GM18909 (cell line): ENCODE results near the gene NUP107.

Experiments used
- ATAC-seq: cut with Tn5 transposase; IDR thresholded peaks from one replicate; pipeline ENCODE4 v1.9.1; 2021; ENCODE audit warnings: mild to moderate bottlenecking; ENCODE audit not compliant: unreplicated experiment, poor library complexity

NUP107 gene

DNA sequence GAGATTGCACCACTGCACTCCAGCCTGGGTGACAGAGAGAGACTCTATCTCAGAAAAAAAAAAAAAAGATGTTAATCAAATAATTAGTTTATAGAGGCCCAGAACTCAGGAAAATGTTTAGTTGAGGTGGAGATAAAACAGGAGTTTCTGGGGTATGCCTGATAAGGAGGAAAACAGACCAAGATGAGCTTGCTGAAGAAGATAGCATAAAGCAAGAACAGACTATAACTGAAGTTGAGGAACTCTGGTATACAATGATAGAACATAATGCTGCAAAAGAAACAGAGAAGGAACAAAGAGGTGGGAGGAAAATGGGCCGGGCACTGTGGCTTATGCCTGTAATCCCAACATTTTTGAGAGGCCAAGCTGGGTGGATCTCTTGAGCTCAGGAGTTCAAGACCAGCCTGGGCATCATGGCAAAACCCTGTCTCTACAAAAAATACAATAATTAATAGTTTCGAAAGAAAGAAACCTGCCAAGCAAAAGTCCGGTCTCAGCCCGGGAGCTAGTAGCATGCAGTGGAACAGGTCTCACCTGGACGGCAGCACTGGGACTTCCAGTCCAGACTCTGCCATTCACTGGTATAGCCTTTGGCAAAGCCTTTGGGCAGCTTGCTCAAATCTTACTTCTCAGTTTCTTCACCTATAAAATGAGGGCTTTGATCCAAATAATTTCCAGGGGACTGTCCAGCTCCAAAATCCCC is 84.6 kb downstream of the NUP107 start:
- ATAC-seq, result no peak

DNA sequence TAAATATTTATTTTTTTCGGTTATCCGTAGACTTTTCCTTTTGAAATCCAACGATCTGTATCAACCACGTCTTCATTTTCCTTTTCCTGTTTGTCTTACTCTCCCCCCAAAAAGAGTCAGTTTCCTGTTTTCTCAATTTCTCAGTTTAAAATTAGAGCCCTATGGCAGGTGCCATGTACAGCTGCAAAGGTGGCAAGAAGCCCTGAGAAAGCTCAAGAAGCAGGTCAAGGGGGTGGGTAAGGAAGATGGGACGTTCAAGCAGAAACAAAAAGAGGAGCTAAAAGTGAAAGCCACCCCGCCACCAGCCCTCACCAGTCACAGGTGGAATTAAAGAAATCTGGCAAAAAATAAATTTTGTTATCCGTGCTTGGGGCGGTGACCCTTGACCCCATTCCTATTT is 85.9 kb downstream of the NUP107 start:
- ATAC-seq, result peak; percentile 74

DNA sequence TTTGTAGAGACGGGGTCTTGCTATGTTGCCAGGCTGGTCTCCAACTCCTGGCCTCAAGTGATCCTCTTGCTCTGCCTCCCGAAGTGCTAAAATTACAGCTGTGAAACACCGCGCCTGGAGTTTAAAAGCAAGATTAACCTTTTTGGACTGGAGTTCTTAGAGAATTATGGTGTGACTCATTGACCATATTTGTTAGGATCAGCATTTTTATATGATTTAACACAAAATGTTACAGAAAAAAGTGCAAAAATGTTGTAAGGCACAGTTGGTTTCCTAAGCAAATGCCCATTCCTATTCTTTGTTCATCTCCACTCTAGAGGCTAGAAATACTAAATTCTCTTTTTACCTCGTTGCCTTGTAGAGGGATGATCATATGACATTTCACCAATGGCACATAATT is 86.8 kb downstream of the NUP107 start:
- ATAC-seq, result no peak

DNA sequence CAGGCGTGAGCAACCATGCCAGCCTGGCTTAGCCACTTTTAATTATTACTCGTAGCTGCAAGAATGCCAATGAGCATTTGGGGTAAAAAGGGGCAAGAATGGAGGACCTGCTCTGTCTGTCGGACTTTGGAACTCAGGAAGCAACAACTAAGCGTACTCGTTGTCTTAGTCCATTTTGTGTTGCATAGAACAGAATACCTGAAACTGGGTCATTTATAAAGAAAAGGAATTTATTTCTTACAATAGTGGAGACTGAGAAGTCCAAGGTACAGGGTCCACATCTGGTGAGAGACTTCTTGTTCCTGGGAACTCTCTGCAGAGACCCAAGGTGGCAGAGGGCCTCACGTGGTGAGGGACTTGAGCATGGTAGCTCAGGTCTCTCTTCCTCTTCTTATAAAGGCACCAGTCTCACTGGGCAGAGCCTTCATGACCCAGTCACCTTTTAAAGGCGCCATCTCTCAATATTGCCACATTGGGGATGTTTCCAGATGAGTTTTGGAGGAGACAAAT is 88.4 kb downstream of the NUP107 start:
- ATAC-seq, result no peak

DNA sequence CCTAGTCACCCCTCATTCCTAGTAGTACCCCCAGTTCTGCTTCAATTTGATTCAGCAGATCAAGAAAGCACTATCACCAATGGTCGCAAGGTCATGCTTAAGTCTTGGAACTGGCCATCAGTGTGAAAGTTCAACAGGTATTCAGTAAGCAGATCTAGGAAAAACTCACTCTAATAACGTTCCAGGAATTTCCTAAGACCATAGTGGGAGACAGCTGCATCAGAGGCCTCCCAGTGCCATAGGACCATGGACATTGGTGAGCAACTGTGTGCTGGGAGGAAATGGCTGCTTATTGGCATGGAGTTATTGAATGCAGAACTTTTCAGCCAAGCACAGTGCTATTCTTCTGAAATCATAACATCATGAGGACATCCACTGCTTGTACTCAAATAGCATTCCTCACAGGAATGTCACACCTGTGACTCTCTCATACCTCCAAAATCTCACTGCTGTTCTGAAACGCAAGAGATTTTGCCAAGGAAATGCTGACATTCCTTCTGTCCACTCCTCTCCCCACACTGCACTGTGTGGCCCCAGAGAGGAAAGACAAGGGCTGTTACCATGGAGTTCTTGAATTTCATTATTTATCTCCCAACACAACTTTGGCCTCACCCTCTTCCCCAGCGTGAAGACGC is 90.3 kb downstream of the NUP107 start:
- no peak for ATAC-seq

DNA sequence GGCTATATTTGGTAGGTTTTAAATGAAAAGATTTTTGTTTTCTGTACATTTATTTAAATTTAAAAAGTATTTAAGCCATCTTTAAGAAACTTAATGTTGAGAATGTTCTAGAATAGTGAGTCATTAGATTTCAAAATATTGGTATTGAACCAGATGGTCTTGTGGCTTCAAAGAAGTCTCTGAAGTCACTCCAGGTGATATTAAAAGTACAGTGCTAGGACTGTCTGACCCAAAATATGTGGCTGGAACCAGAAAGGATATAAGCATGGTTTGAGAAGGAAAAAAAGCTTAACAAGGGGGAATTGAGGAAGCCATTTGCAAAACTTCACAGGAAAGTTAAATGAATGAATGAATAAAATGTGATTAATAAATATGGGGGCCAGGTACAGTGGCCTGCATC is 92.5 kb downstream of the NUP107 start:
- ATAC-seq, result no peak

DNA sequence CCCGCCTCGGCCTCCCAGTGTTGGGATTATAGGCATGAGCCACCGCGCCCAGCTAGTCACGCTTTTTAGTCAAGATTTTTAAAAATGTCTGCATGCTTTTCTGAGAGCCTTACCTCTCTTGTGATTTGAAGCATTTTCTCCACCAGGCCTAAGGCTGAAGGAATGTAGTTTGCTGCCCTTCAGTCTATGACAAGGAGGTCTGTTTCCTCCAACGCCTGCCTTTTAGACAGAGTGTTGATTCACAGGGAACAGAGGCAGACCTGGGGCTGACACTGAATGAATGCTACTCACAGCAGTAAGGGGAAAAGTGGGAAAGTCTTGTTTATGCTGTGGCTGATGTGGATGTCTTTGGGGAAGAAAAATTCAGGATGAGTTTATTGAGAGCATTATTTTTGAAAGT is 94.0 kb downstream of the NUP107 start:
- ATAC-seq, result no peak

DNA sequence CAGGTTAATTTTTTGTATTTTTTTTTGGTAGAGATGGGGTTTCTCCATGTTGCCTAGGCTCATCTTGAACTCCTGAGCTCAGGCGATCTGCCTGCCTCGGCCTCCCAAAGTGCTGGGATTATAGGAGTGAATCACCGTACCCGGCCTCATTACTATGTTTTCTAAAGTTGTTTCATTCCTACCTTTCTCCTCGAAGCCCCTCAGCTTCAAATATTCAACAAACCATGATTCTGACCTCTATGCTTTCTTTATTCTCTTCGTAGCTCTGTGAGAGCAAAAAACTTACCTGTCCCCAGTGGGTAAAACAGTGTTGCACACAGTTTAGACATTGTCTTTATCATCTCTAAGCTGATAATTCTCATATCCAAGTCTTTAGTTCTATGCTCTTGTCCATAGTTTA is 95.0 kb downstream of the NUP107 start:
- no peak for ATAC-seq

DNA sequence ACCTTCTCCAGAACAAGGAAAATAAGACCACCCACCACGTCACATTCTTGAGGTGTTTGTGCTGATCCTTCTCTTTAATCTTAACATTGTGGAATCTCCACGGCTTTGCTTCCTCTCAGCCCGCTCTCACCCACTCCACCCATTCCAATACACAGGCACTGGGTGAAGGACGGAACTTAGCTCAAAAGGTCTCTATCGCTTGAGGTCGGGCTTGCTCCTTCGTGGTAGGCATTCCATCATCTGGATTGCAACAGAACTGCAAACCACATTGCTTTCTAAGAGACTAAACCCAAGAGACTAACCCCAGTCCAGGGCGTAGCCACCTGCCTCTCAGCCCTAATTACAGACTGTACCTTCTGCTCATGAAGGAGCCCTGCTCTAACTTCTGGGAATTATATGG is 97.2 kb downstream of the NUP107 start:
- no peak for ATAC-seq

DNA sequence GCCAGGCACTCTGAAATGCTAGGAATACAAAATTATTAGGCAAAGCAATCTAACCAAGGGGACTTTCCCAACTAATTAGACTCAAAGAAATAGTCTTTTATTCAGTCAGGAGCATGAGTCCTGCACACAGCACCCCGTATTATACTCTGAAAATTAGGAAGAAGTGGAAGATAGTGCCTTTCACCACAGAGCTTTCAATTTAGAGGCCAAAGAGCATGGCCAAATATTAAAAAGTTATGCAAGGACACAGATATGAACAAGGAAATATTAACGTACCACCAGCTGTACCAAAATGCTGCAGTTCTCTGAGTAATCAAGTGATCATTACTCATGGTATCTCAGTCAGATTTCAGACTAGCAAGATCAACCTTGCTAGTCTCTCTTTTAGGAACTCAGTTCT is 98.6 kb downstream of the NUP107 start:
- no peak for ATAC-seq

DNA sequence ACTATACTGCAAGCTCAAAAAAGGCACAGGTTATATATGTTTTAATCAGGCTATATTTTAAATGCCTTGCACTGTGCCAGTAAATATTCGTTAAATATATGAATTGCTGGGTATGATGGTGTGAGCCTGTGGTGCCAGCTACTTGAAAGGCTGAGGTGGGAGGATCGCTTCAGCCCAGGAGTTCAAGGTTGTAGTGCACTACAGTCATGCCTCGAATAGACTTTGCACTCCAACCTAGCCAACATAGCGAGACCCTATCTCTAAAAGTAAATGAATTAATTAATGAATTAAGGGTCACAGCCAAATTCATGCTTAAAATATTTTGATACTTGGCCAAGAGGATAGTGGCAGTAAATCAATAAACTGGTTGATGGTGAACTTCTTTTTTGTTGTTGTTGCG is 99.0 kb downstream of the NUP107 start:
- ATAC-seq, result no peak

DNA sequence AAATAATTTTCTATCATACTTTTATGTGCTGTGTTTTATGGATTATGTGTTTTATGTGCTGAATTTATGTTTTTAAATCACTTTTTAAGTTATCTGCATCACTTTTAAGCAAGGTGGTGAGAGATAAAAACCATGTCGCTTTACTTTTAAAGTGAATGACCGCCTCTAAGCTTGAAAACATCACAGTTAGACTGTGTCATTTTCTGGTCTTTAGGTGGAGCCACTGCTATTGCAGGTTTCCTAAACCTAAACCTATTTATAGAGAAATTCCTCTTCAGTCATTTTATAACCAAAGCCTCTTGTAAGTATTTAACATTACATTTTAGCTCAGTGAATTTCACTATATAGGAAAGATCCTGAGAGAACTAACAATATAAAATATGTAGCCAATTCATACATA is 100.2 kb downstream of the NUP107 start:
- no peak for ATAC-seq

DNA sequence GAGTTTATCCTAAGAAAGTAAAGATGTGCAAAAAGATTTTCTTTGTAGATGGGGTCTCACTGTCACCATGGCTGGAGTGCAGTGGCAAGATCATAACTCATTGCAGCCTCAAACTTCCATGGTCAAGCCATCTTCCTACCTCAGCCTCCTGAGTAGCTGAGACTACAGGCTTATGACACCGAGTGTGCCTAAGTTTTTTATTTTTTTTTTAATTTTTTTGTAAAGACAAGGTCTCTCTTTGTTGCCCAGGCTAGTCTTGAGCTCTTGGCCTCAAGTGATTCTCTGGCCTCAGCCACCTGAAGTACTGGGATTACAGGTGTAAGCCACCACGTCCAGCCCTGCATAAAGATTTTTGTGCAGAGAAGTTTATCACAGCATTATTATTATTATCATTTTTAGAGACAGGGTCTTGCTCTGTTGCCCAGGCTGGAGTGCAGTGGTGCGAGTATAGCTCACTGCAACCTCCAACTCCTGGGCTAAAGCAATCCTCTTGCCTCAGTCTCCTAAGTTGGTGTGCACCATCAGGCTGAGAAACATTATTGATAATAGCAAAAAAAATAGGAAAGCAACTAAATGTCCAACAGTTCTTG is 101.9 kb downstream of the NUP107 start:
- no peak for ATAC-seq

DNA sequence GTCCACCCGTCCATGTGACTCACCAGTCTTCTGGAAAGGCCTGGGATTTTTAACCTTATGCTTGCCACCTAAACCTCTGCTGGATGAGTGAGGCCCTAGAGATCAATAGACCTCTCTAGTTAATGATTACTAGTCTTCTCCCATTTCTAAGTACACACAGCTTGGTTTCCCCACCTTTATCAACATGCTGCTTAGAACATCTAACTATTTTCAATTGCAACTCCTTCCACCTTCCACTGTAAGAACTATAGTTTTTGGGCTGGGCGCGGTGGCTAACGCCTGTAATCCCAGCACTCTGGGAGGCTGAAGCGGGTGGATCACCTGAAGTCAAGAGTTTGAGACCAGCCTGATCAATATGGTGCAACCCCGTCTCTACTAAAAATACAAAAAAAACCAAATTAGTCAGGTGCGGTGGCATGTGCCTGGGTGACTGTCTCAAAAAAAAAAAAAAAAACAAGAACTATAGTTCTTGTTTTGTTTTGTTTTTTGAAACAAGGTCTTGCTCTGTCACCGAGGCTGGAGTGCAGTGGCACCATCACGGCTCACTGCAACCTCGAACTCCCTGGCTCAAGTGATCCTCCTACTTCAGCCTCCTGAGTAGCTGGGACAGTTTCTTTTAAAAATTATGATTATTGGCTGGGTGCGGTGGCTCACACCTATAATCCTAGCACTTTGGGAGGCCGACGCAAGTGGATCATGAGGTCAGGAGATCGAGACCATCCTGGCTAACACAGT is 102.5 kb downstream of the NUP107 start:
- no peak for ATAC-seq

DNA sequence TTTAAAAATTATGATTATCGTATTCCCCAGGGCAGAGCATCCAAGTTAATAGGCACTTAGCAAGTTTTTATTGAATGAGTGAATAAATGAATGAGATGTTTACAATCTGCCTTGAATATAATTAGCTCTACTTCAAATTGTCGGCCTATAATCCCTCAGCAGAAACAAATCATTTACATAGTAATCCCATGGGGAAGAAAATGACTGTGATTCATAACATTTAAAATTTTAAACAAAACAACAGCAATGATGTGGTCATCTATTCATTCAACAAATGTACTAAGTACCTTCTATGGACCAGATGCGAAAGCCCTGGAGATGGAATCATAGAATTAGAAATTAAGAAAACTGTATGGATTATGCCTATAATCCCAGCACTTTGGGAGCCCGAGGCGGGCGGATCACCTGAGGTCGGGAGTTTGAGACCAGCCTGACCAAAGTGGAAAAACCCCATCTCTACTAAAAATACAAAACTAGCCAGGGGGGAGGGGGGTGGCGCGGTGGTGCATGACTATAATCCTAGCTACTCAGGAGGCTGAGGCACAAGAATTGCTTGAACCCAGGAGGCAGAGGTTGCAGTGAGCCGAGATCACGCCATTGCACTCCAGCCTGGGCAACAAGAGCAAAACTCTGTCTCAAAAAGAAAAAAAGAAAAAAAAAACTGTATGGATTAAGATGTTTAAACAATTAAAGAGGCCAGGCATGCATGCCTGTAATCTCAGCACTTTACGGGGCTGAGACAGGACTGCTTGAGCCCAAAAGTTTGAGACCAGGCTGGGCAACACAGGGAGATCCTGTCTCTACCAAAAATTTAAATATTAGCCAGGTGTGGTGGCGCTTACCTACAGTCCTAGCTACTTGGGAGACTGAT is 103.5 kb downstream of the NUP107 start:
- no peak for ATAC-seq

DNA sequence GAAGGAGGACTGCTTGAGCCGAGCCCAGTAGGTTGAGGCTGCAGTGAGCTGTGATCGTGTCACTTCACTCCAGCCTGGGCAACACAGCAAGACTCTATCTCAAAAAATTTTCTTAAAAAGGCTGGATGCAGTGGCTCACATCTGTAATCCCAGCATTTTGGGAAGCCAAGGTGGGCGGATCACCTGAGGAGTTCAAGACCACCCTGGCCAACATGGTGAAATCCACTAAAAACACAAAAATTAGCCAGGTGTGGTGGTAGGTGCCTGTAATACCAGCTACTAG is 104.1 kb downstream of the NUP107 start:
- ATAC-seq, result no peak

DNA sequence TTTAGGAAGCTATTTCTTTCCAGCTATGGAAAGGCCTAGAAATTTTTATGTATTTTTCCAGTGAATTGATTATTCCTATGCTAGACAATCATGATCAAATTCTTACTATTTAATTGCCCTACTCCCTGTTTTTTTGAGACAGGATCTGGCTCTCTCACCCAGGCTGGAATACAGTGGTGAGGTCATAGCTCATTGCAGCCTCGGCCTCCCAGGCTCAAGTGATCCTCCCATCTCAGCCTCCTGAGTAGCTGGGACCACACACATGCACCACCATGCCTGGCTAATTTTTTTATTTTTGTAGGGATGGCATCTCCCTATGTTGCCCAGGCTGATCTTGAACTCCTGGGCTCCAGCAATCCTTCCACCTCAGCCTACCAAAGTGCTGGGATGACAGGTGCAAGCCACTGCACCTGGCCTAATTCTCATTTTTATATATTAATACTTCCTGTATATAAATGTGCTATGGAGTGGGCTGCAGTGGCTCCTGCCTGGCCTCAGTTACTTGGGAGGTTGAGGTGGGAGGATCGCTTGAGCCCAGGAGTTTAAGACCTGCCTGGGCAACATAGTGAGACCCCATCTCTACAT is 105.2 kb downstream of the NUP107 start:
- ATAC-seq, result no peak

DNA sequence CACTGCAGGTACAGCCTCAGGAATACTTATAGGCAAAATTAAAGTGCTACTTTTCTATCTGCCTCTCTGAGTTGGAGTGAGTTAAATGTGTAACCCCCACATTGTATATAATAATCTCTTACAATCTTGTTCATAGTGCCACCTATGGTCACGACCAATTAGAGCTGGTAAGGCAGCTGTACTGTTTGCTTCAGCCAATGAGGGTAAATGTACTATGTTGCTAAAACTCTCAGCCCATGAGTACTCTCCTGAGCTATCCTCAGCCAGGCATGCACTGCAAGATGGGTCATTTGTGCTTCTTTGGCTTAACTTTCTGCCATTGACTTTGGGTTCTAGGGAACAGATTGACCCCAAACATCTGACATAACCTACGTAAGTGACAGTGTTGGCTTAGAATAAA is 106.2 kb downstream of the NUP107 start:
- ATAC-seq, result peak; percentile 87

DNA sequence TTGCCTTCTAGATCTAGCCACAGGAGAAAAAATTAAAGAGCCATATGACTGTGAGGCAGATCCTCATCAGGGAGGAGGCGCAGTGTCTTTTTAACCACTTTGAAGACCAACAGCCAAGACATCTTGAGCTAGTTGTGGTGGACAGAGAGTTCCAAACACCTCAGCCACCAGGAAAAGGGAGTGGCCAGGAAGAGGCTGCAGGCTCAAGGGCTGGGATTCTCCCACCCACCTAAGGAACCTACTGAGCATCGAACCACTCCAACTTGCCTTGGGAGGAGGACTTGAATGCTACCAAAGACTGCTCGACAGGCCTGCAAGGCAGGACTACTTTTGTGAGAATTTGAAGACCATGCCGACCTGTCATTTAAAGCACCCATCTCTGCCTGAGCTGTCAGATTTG is 106.7 kb downstream of the NUP107 start:
- peak; percentile 13 for ATAC-seq
